Kasumi-1 (cell line): ENCODE data around the gene FRMPD4.

ENCODE experiments used
- DNase-seq, 2 experiments: peaks; one replicate each; lab custom pipeline; 2025; lab: John Stamatoyannopoulos, UW

FRMPD4 gene

GRCh38 chrX:12301288-12301687, 163.0 kb downstream of the FRMPD4 start:
- no peak for DNase-seq

DNA sequence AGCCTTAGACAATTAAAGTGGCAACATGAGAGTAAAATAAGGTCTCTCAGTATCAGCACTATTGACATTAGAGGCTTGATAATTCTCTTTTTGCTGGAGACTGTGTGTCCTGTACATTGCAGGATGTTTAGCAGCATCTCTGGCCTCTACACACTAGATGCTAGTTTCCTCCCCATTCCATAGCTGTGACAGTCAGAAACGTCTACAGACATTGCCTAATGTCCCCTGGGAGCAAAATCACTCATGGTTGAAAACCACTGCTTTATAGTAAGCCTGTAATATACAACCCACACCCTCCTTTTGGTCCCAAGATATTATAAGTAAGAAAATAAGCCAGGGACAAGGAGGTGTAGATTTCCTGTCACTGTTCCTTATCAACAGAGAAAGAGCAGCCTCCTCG, 166.0 kb downstream of the FRMPD4 start:
- DNase-seq: no peak

DNA sequence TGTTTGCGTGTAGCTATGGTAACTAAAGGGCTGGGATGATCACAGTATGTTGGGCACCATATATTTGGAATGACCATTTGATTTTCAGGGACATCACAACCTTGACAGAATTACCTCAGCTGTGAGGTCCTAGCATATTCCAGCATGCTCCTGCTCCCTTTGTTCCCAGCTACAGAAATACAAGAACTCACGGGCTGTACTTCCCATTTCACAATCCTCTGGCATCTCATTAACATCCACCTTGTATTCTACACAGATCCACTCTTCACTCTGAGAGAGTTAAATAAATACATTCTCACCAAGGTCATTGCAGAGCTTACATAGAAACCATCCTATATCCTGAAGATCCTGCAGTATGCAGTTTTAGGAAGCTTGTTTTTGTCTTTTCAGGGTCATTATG, 169.7 kb downstream of the FRMPD4 start:
- no peak for DNase-seq

GRCh38 chrX:12308420-12308819, 170.1 kb downstream of the FRMPD4 start:
- DNase-seq: no peak

DNA sequence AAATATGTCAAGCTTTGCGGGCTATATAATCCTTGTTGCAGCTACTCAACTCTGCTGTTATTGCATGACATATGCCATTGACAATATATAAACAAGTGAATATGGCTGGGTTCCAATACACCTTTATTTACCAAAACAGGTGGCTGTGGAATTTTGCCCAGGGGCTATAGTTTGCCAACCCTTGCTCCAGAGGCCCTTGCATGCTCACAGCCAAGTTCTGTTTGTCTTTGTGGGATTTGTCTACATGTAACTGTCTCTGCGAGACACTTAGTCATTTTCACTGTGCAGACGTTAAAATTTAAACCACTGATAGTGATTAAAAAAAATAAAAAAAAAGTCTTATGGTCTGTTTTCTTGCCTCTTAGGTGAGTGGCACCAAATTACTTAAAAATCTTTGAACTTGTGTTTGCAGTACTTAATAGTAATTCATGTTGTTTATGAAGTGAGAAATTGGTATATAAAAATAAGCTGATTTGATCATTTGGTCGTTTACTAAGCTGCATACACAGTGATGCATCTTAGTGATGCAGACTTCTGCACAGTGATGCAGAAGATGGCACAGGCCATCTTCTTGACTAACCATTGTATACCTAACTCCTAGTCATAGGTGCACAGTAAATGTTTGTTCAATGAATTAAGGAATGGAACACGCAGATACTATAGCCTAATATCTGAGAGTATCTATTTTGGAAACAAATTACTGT, 170.9 kb downstream of the FRMPD4 start:
- no peak for DNase-seq

DNA sequence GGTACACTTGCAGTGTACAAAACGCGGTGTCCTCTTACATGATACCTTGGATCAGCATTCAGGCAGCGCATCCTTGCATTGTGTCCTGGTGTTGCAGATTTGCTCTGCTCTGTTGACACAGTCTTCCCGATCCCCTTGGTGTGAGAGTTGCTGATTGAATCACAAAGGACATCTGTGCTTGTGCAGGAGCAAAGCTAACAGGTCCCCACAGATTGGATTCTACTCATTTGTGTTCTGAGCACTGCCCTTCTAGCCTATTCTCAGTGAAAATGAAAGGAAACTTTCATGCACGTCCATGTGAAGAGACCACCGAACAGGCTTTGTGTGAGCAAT, 171.4 kb downstream of the FRMPD4 start:
- no peak for DNase-seq

GRCh38 chrX:12314651-12315050, 176.4 kb downstream of the FRMPD4 start:
- DNase-seq: no peak

- DNase-seq: no peak
Measured at GRCh38 chrX:12315526-12315925, 177.3 kb downstream of the FRMPD4 start.

GRCh38 chrX:12319003-12319519, 180.8 kb downstream of the FRMPD4 start:
- no peak for DNase-seq

DNA sequence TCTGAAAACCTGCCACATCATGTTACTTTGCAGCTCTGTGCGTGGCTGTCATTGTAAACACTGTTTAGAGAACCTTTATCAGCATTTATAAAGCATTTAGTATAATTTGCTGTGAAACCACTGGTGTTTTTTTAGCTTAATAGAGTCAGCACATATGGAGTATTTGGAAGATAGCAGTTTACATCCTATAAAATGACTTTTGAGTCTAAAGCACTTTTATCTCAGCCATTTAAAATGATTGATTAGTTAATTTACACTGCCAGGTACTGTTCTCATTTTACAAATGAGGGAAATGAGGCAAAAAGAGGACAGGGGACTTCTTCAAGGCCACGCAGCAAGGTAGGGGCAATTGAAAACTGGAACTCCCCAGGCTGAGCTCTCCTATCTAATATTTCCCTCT, 181.7 kb downstream of the FRMPD4 start:
- no peak for DNase-seq

- DNase-seq: no peak
Measured at GRCh38 chrX:12322031-12322430, 183.8 kb downstream of the FRMPD4 start.

DNA sequence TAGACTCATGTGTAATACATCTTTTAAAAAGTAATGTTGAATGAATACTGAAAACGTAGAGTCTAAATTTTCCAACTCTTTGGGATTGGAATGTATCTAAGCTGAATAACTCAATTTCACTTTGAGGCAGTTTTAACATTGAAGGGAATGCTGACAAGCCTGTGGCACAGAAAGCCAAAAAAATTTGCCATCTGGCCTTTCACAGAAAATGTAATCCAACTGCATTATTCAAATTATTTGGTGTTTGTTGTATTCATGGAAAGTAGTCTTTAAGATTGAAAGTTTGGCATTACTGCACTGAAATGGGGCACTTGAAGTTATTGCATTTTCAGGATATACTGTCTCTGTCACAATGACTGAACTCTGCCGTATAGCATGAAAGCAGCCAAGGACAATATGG, 186.9 kb downstream of the FRMPD4 start:
- no peak for DNase-seq

- DNase-seq: no peak
Measured at GRCh38 chrX:12327836-12328235, 189.6 kb downstream of the FRMPD4 start.

GRCh38 chrX:12329476-12329875, 191.2 kb downstream of the FRMPD4 start:
- DNase-seq: no peak

GRCh38 chrX:12330841-12331240, 192.6 kb downstream of the FRMPD4 start:
- DNase-seq: no peak

GRCh38 chrX:12332786-12333347, 194.6 kb downstream of the FRMPD4 start:
- DNase-seq: no peak

GRCh38 chrX:12339921-12340320, 201.6 kb downstream of the FRMPD4 start:
- DNase-seq: no peak

GRCh38 chrX:12344954-12345353, 206.7 kb downstream of the FRMPD4 start:
- DNase-seq: no peak

GRCh38 chrX:12349201-12349600, 210.9 kb downstream of the FRMPD4 start:
- DNase-seq: no peak

DNA sequence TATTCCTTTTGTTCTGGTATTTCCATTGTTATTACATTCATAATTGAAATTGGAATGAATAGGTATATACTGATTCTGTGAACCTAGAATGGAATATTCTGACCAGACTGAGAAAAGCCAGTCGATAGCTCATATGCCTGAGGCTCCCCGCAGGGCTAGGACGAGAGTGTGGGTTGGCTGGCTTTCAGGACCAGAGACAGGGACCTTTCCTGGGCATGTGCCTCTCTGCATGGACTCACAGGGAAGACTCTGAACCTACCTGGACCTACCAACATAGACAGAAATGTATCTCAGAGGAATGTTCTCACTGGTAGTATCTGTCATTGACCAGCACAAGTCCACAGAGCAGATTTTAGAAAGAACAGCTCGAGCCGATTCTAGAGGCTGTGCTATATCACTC, 214.6 kb downstream of the FRMPD4 start:
- DNase-seq: no peak

- no peak for DNase-seq
Measured at GRCh38 chrX:12360383-12360782, 222.1 kb downstream of the FRMPD4 start.

- no peak for DNase-seq
Measured at GRCh38 chrX:12360986-12361598, 222.8 kb downstream of the FRMPD4 start.

DNA sequence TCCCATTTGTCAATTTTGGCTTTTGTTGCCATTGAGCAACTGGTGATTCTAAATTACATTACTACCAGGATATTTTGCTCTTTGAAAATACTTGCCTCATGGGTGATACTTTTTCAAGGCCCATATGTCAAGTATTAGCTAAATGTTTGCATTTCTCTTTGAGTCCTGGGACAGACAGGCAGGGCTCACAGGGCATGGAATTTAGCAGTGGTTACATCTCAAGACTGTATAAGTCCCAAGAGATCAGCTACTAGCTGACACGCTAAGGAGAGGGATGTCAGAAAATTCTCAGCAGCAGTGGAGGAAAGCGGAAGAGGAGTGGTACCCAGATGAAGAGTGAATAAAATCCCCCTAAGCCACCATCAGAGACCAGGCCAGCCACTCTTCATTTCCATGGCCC, 224.9 kb downstream of the FRMPD4 start:
- DNase-seq: no peak

DNA sequence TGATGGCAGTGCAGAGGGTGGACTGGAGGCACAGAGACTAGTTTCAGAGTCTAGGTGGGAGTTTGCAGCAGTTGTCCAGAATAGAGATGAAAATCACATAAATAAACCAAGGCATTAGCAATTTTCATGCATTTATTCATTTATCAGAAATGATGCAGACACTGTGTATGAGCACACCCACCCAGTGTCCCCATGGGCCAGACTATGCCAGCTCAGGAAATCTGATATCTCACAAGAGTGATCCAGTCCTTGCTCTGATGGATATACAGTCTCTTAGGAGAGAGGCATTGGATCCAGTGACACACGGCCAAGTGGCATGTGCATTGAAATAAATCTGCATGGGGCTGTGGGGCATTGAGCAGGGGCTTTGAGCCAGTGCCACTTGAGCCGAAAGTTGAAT, 228.2 kb downstream of the FRMPD4 start:
- no peak for DNase-seq
